NCI-H1436 (cell line): ENCODE data around the gene TMEM239.

Experiments
- DNase-seq: peaks from one replicate; lab custom pipeline; 2025; lab: John Stamatoyannopoulos, UW

The TMEM239 gene

GRCh38 chr20:2849529-2849928 is 33.4 kb downstream of the TMEM239 start:
- DNase-seq: no peak

- no peak for DNase-seq
These were observed 34.9 kb downstream of the TMEM239 start for GRCh38 chr20:2851086-2851485.

- no peak for DNase-seq
These were observed 42.4 kb downstream of the TMEM239 start for GRCh38 chr20:2858591-2858990.

- DNase-seq: no peak
These were observed 43.4 kb downstream of the TMEM239 start for GRCh38 chr20:2859330-2860121.

GRCh38 chr20:2864626-2865025 is 48.5 kb downstream of the TMEM239 start:
- DNase-seq: no peak

- DNase-seq: no peak
These were observed 48.9 kb downstream of the TMEM239 start for GRCh38 chr20:2865101-2865500.

GRCh38 chr20:2865630-2866029 is 49.5 kb downstream of the TMEM239 start:
- DNase-seq: no peak

GRCh38 chr20:2866236-2866635 is 50.1 kb downstream of the TMEM239 start:
- DNase-seq: no peak

GRCh38 chr20:2867081-2867864 is 51.1 kb downstream of the TMEM239 start:
- DNase-seq: no peak
